Ovary (tissue), 9 donors: ENCODE data around the gene APIP. TPM values are rescaled to one million over a fixed set of nuclear protein-coding genes. Genes with fewer than 3 reads are reported as not detected.

Source experiments
- DNase-seq, 5 donors: peaks; one replicate each; pipeline ENCODE4 v3.0.0-alpha.2; 2019 to 2020
- H3K27ac ChIP-seq, 2 donors: fragments of 200-600 bp; one replicate each; pipeline versions ENCODE4 v1.5.1 to v1.8.0; 2019 to 2022
- H3K27me3 ChIP-seq: fragments of 200-600 bp; one replicate; pipeline ENCODE4 v1.8.0; 2022
- H3K36me3 ChIP-seq: fragments of 200-600 bp; sonication (generic); one replicate; pipeline ENCODE4 v1.5.1; 2019
- H3K4me1 ChIP-seq: one replicate; pipeline ENCODE4 v1.8.1; 2013; ENCODE audit warnings: mild to moderate bottlenecking, moderate library complexity; ENCODE audit not compliant: insufficient read depth
- H3K4me3 ChIP-seq: fragments of 200-600 bp; sonication (generic); one replicate; pipeline ENCODE4 v1.5.1; 2017
- H3K9me3 ChIP-seq, 2 donors: fragments of 200-600 bp in 1 of 2; sonication (generic) in 1 of 2; one replicate each; pipeline versions ENCODE4 v1.5.1 to v1.8.1; 2013 to 2019; ENCODE audit warnings: mild to moderate bottlenecking in 1 of 2, moderate library complexity in 1 of 2
- EP300 ChIP-seq: sonication (generic); formaldehyde crosslinking; IDR thresholded peaks from one replicate; pipeline ENCODE4 v1.6.1; 2017; ENCODE audit warnings: antibody characterized with exemption
- POLR2A ChIP-seq: fragments of 450-650 bp; IDR thresholded peaks from one replicate; pipeline ENCODE4 v1.6.1; 2017; ENCODE audit warnings: antibody characterized with exemption, mild to moderate bottlenecking, moderate library complexity
- WGBS, 3 donors: extraction: QIAGEN DNeasy Blood & Tissue Kit in 1 of 3; methylation state at CpG; one replicate each; pipeline versions ENCODE4 v1.1.5 to v1.1.7; 2013 to 2017; 5-methylcytosine and 5-hydroxymethylcytosine counted together
- intact Hi-C, 4 donors: fragments of 100-400 bp; cut with DNase I; formaldehyde crosslinking; loops; one replicate each; pipeline versions ENCODE4 v1.11.0 to v1.15.1; 2022 to 2023
- polyA plus RNA-seq, 2 donors: library from polyadenylated mRNA; stranded (reverse); fragments of 200-250 nt in 1 of 2; fragments of 350-450 nt in 1 of 2; fragmentation: Illumina TruSeq in 1 of 2; extraction: RNeasy Lipid Tissue Mini Kit (QIAGEN cat#74804) in 1 of 2; gene quantifications; one replicate each; pipeline ENCODE4 v1.2.3, GENCODE V29; 2013 to 2014
- total RNA-seq, 7 donors: library from RNA; depleted of rRNA in 2 of 7; stranded (reverse); fragments of >200 nt in 2 of 7; fragmentation: NEBNext Ultra II Directional in 3 of 7; extraction: Animal tissue kit (Norgen Biotek cat#: 25700) in 3 of 7; gene quantifications; one replicate each; pipeline versions ENCODE4 v1.1.0 to v1.2.4, GENCODE V29; 2016 to 2023
- TF ChIP-seq, protein P1 (sequence below), 3 donors: fragments of 450-650 bp in 2 of 3; fragments of 200-600 bp in 1 of 3; IDR thresholded peaks; one replicate each; pipeline versions ENCODE4 v1.5.1 to v1.8.0; 2016 to 2022; ENCODE audit warnings: antibody characterized with exemption in 3 of 3, mild to moderate bottlenecking in 1 of 3
- donor health status: DM: no; HTN: no; CAD: no; lungs with moderate emphysema.
- donor health status: DM: no; HTN: no; CAD: no.
- donor health status: Bipolar disorder and iron deficiency.
- donor health status: DM: yes; HTN: yes; CAD: no.
- donor health status: DM: no; HTN: no; CAD: no.
- donor health status: DM: yes; HTN: yes; CAD: no.

The APIP gene
- total and polyA plus RNA-seq, 9 donors = 20.5 to 27.6 (median 24.1) TPM

DNA sequence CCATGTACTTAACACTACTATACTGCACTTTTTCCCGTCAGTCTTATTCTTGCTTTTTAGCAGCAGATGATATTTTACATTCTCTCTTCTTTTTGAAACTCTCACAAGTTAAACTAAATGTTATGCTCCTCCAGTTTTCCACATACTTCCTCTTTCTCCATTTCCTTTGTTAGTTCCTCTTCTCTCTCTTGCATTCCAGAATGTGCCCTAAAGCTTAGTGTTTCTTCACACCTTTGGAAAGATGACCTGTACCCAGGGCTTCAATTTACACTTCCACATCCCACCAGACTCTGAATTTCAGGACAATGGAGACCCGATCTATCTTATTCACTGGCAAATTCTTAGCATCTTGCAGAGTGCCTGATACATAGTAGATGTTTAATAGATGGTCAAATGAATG, 51.8 kb downstream of the APIP start:
- DNase-seq = no peak
- intact Hi-C loops = no loop called here
- H3K4me3 ChIP-seq = no peak overlapping the region
- peaks cover 0 to 5% of the 10 kb centered on the region in 2 donors for H3K9me3 ChIP-seq
- TF ChIP-seq, protein P1, sequence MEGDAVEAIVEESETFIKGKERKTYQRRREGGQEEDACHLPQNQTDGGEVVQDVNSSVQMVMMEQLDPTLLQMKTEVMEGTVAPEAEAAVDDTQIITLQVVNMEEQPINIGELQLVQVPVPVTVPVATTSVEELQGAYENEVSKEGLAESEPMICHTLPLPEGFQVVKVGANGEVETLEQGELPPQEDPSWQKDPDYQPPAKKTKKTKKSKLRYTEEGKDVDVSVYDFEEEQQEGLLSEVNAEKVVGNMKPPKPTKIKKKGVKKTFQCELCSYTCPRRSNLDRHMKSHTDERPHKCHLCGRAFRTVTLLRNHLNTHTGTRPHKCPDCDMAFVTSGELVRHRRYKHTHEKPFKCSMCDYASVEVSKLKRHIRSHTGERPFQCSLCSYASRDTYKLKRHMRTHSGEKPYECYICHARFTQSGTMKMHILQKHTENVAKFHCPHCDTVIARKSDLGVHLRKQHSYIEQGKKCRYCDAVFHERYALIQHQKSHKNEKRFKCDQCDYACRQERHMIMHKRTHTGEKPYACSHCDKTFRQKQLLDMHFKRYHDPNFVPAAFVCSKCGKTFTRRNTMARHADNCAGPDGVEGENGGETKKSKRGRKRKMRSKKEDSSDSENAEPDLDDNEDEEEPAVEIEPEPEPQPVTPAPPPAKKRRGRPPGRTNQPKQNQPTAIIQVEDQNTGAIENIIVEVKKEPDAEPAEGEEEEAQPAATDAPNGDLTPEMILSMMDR (IDR thresholded peaks at IDR 0.05) = no peak
- TF ChIP-seq POLR2A (no peak), EP300 (no peak)
- H3K4me1 ChIP-seq = no peaks in the 10 kb centered on the region
- no peak overlapping the region for H3K27ac ChIP-seq
- WGBS, 3 donors = 76 to 84% (median 83%) methylated on average over 2 of the region's 2 CpGs
- no peaks in the 10 kb centered on the region for H3K36me3 ChIP-seq
- H3K27me3 ChIP-seq = no peaks in the 10 kb centered on the region

DNA sequence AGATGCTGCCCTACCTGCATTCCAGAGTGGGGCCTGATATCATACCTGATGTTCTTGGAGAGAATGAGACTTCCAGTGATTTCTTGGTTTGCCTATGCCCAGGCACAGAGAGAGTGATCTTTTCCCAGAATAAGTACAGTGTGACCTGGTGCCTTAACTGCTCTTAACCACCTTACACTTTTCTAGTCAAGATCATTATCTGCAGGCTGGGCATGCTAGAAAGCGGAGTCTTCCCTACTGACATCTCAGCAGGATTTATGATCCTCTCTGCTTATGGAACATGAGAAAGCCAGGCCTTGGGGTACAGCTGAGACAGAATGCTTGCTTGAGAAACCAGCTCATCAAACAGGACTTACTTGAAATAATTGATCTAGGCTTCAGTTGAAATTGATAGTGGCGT, 53.1 kb downstream of the APIP start:
- Histone ChIP-seq H3K27me3 (no peaks in the 10 kb centered on the region), H3K9me3 (peaks cover 0 to 5% of the 10 kb centered on the region in 2 donors), H3K36me3 (no peaks in the 10 kb centered on the region), H3K4me3 (no peak overlapping the region), H3K4me1 (no peaks in the 10 kb centered on the region), H3K27ac (no peak overlapping the region)
- 27 to 57% (median 28%) methylated on average over 2 of the region's 2 CpGs for WGBS, 3 donors
- TF ChIP-seq, protein P1 (IDR thresholded peaks at IDR 0.05) = no peak
- no peak for TF ChIP-seq POLR2A
- TF ChIP-seq EP300 = no peak
- no peak for DNase-seq
- intact Hi-C loops = no loop called here

- Histone ChIP-seq H3K9me3 (peaks cover 0 to 5% of the 10 kb centered on the region in 2 donors), H3K4me3 (no peak overlapping the region), H3K27me3 (no peaks in the 10 kb centered on the region), H3K36me3 (no peaks in the 10 kb centered on the region), H3K4me1 (no peaks in the 10 kb centered on the region), H3K27ac (no peak overlapping the region)
- no peak for DNase-seq
- no peak for TF ChIP-seq POLR2A
- TF ChIP-seq, protein P1 (IDR thresholded peaks at IDR 0.05) = no peak
- WGBS, 3 donors = 79 to 94% (median 83%) methylated on average over 4 of the region's 4 CpGs
- intact Hi-C loops = no loop called here
Measured at GRCh38 chr11:34860518-34860917, 55.7 kb downstream of the APIP start.

DNA sequence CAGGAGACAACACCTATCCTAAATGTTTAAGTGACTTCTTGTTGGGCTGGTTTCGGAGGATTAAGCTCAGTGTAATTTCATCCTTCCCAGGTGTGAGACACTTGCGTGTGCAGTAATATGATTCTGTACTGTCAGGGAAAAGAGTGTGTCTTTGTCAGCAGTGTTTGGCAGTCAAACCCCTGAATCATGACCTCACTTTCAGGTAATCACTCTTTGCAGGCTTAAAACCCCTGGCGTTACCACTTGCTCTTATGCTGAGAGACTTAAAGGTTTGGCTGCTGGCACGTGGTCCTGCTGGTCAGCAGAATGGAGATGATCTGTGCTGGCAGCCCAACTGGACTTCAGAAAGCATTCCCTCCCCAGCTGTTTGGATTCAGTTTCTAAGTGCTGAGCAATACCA, 56.1 kb downstream of the APIP start:
- no peak for TF ChIP-seq EP300
- TF ChIP-seq, protein P1 (IDR thresholded peaks at IDR 0.05) = no peak
- no peak for TF ChIP-seq POLR2A
- 58 to 69% (median 67%) methylated on average over 4 of the region's 4 CpGs for WGBS, 3 donors
- Histone ChIP-seq H3K27me3 (no peaks in the 10 kb centered on the region), H3K36me3 (no peaks in the 10 kb centered on the region), H3K4me3 (no peak overlapping the region), H3K4me1 (no peaks in the 10 kb centered on the region), H3K27ac (no peak overlapping the region), H3K9me3 (peaks cover 0 to under 1% of the 10 kb centered on the region in 2 donors)
- intact Hi-C loops = no loop called here
- no peak for DNase-seq
